MM.1S (cell line): Measurements from ENCODE around the gene BTN2A1.

Experiments
- EZH2 ChIP-seq: fragments of 300-600 bp; sonication (generic); optimal IDR thresholded peaks from 2 replicates; pipeline ENCODE3; 2017; ENCODE audit warnings: low read depth, mild to moderate bottlenecking, antibody characterized with exemption, low read length, mixed read lengths
- TF ChIP-seq, protein P1 (sequence below): fragments of 300-600 bp; sonication (generic); IDR thresholded peaks from 2 replicates; pipeline ENCODE4 v1.5.1; 2016; ENCODE audit warnings: antibody characterized with exemption, low read length, mixed read lengths

DNA sequence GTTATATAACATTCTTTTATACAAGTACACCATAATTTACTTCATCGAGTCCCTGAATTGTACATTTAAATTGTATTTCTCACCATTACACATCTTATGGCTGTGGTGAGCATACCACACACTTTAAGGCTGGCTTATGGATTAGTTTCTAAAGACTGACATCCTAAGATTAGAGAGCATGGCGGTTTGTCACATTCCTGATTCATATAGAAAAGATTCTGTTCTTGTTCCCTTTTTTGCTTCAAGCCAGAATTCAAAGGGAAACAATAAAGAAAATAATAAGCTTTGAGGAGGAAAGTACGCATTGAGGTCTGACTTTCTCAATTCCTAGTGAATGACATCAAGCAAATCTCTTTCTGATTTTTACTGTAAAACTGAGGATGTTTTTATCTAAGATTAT, 44.9 kb downstream of the BTN2A1 start:
- TF ChIP-seq, protein P1, sequence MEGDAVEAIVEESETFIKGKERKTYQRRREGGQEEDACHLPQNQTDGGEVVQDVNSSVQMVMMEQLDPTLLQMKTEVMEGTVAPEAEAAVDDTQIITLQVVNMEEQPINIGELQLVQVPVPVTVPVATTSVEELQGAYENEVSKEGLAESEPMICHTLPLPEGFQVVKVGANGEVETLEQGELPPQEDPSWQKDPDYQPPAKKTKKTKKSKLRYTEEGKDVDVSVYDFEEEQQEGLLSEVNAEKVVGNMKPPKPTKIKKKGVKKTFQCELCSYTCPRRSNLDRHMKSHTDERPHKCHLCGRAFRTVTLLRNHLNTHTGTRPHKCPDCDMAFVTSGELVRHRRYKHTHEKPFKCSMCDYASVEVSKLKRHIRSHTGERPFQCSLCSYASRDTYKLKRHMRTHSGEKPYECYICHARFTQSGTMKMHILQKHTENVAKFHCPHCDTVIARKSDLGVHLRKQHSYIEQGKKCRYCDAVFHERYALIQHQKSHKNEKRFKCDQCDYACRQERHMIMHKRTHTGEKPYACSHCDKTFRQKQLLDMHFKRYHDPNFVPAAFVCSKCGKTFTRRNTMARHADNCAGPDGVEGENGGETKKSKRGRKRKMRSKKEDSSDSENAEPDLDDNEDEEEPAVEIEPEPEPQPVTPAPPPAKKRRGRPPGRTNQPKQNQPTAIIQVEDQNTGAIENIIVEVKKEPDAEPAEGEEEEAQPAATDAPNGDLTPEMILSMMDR, result no peak
- no peak for TF ChIP-seq EZH2
